Pancreas (tissue), 10 donors: ENCODE measurements around the gene CCDC178. TPM values are rescaled to one million over a fixed set of nuclear protein-coding genes. Genes with fewer than 3 reads are reported as not detected.
A peak's percentile ranks its signal among the peaks of the same experiment; 100 is the strongest.

Source experiments
- ATAC-seq, 4 donors: fragments of 200-7000 bp; cut with Tn5 transposase; one replicate each; pipeline versions ENCODE4 v1.8.0 to v1.9.1; 2020; ENCODE audit warnings: mild to moderate bottlenecking in 4 of 4, moderate library complexity in 4 of 4
- DNase-seq, 6 donors: peaks; one replicate each; pipeline ENCODE4 v3.0.0-alpha.2; 2020
- FAIRE-seq: peaks from 2 replicates; lab custom pipeline; 2012; peaks lifted over from hg19 to GRCh38; lab: Jason Lieb, UNC
- H3K27ac ChIP-seq, 4 donors: fragments of 200-600 bp; sonication (generic); 1 replicate in 3 of 4; 2 replicates in 1 of 4; pipeline versions ENCODE4 v1.5.0 to v1.8.0; 2020
- H3K27me3 ChIP-seq, 4 donors: fragments of 200-600 bp; one replicate each; pipeline ENCODE4 v1.8.0; 2021
- H3K36me3 ChIP-seq, 3 donors: fragments of 200-600 bp; sonication (generic) in 1 of 3; one replicate each; pipeline versions ENCODE4 v1.5.0 to v1.8.0; 2020 to 2021
- H3K4me1 ChIP-seq, 3 donors: fragments of 200-600 bp; one replicate each; pipeline ENCODE4 v1.8.0; 2021
- H3K4me3 ChIP-seq, 4 donors: fragments of 200-600 bp; sonication (generic) in 2 of 4; one replicate each; pipeline versions ENCODE4 v1.5.0 to v1.8.0; 2020 to 2021
- H3K9me3 ChIP-seq, 4 donors: fragments of 200-600 bp; one replicate each; pipeline ENCODE4 v1.8.0; 2021
- WGBS, 2 donors: extraction: QIAGEN DNeasy Blood & Tissue Kit; methylation state at CpG; one replicate each; pipeline ENCODE4 v1.1.7; 2013; 5-methylcytosine and 5-hydroxymethylcytosine counted together
- intact Hi-C, 3 donors: fragments of 100-400 bp; cut with DNase I; formaldehyde crosslinking; loops; one replicate each; pipeline versions ENCODE4 v1.11.1 to v1.14.2; 2022
- polyA plus RNA-seq, 2 donors: library from polyadenylated mRNA; stranded (reverse); fragments of 200-250 nt; gene quantifications; one replicate each; pipeline ENCODE4 v1.2.3, GENCODE V29; 2013
- total RNA-seq, 6 donors: library from RNA; stranded (reverse); fragmentation: NEBNext Ultra II Directional in 4 of 6; extraction: Animal tissue kit (Norgen Biotek cat#: 25700) in 4 of 6; gene quantifications; one replicate each; pipeline versions ENCODE4 v1.2.1 to v1.2.4, GENCODE V29; 2021 to 2023
- TF ChIP-seq, protein P1 (sequence below), 4 donors: fragments of 200-600 bp; sonication (generic) in 3 of 4; IDR thresholded peaks; one replicate each; pipeline versions ENCODE4 v1.5.0 to v1.8.0; 2021; ENCODE audit warnings: antibody characterized with exemption in 4 of 4
- donor health status: healthy with polysubstance abuse.
- donor health status: DM: no; HTN: no; CAD: no; lungs with moderate emphysema.
- donor health status: DM: no; HTN: no; CAD: no.
- donor health status: control.
- donor health status: control.
- donor health status: Bipolar disorder and iron deficiency.
- donor health status: DM: yes; HTN: yes; CAD: no.
- donor health status: DM: no; HTN: no; CAD: no.
- donor health status: DM: no; HTN: no; CAD: no.
- donor health status: DM: yes; HTN: yes; CAD: no.

CCDC178 gene
- total and polyA plus RNA-seq, 8 donors = 0.11 to 1.3 (median 0.51) TPM; not detected in 1

DNA sequence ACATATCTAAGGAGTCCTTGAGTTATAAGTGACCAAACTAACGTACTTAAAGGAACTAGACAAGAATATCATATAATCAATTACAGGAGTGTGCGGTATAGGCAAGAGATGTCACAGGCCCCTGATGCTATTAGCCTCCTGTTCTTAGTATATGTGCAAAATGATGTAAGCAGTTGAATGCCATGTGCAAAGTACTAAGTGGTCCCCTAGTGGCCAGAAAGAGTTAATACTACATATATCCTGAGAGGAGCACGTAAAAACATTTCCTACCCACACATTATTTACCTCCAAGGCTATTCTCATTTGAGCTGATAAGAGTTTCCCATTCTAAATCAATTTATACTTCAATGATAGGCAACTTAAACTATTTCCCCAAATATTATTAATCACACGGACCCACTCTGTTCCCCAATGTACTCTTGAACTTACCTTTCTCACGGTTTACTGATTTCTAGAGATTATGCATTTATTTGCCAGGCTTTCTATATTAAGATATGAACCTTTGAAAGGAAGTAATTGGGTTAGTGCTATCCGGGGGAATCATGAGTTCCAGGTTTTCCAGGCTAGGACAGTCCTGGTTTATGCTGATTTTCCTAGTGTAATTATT lies 509.7 kb downstream of the CCDC178 start:
- no peaks in the 10 kb centered on the region for H3K4me1 ChIP-seq
- no peak overlapping the region for H3K4me3 ChIP-seq
- H3K27ac ChIP-seq = no peak overlapping the region
- intact Hi-C loops = no loop called here
- TF ChIP-seq, protein P1, sequence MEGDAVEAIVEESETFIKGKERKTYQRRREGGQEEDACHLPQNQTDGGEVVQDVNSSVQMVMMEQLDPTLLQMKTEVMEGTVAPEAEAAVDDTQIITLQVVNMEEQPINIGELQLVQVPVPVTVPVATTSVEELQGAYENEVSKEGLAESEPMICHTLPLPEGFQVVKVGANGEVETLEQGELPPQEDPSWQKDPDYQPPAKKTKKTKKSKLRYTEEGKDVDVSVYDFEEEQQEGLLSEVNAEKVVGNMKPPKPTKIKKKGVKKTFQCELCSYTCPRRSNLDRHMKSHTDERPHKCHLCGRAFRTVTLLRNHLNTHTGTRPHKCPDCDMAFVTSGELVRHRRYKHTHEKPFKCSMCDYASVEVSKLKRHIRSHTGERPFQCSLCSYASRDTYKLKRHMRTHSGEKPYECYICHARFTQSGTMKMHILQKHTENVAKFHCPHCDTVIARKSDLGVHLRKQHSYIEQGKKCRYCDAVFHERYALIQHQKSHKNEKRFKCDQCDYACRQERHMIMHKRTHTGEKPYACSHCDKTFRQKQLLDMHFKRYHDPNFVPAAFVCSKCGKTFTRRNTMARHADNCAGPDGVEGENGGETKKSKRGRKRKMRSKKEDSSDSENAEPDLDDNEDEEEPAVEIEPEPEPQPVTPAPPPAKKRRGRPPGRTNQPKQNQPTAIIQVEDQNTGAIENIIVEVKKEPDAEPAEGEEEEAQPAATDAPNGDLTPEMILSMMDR (IDR thresholded peaks at IDR 0.05) = peak in 2 of 4 donors; percentile 16 to 31
- ATAC-seq (peak in 3 of 4 donors; percentile 54 to 64 (median 62)), DNase-seq (no peak), FAIRE-seq (no peak)
- H3K27me3 ChIP-seq = no peaks in the 10 kb centered on the region
- 14 to 21% methylated on average over 6 of the region's 6 CpGs for WGBS, 2 donors
- H3K9me3 ChIP-seq = no peaks in the 10 kb centered on the region
- no peaks in the 10 kb centered on the region for H3K36me3 ChIP-seq

GRCh38 chr18:32929213-32929612 lies 511.3 kb downstream of the CCDC178 start:
- no peaks in the 10 kb centered on the region for H3K9me3 ChIP-seq
- ATAC-seq (no peak), FAIRE-seq (no peak), DNase-seq (no peak)
- no peak overlapping the region for H3K4me3 ChIP-seq
- TF ChIP-seq, protein P1 (IDR thresholded peaks at IDR 0.05) = no peak
- WGBS, 2 donors = 55 to 69% methylated on average over 6 of the region's 6 CpGs
- H3K27me3 ChIP-seq = no peaks in the 10 kb centered on the region
- H3K27ac ChIP-seq = no peak overlapping the region
- no peaks in the 10 kb centered on the region for H3K4me1 ChIP-seq
- intact Hi-C loops = no loop called here
- H3K36me3 ChIP-seq = no peaks in the 10 kb centered on the region

GRCh38 chr18:32922951-32923430 lies 517.5 kb downstream of the CCDC178 start:
- 54 to 56% methylated on average over 2 of the region's 2 CpGs for WGBS, 2 donors
- no peak for ATAC-seq
- intact Hi-C loops = no loop called here
- H3K4me3 ChIP-seq = no peak overlapping the region
- TF ChIP-seq, protein P1 (IDR thresholded peaks at IDR 0.05) = no peak
- no peaks in the 10 kb centered on the region for H3K4me1 ChIP-seq
- no peak overlapping the region for H3K27ac ChIP-seq
- no peaks in the 10 kb centered on the region for H3K36me3 ChIP-seq
- no peak for FAIRE-seq
- H3K27me3 ChIP-seq = no peaks in the 10 kb centered on the region
- no peak for DNase-seq
- no peaks in the 10 kb centered on the region for H3K9me3 ChIP-seq

DNA sequence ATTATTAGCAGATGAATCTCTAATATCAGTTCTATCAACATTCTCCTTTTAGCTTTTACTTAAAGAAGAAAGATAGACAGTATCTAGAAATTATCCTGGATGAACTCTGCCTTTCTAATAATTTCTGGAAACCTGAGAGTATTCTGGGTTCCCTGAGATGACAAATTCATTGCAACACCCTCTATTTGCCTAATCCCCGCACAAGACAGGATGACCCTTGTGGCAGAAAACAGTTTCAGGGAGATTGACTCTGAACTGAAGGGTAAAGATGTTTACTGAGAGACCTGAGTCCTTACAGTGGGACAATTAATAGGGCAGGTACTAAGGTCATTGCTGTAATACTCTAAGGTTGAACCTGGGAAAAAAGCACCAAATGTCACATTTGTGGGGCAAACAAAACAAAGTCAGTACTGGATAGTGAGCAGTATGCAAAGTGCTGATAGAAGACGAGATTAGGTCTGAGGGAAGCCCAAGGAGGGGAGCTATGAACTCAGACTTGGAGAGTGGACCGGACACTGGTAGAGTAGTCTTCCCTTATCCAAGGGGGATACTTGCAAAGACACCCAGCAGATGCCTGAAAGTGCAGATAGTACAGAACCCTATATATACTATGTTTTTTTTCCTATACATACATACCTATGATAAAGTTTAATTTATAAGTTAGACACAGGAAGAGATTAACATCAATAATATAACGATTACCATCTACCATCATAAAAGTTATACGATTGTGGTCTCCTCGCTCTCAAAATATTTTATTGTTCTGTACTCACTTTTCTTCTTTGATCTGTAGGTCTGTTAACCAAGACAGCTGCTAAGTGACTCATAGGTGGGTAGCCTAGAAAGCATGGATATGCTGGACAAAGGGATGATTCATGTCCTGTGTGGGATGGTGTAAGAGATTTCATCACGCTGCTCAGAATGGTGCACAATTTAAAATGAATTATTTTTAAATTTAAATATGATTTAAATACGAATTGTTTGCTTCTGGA lies 519.4 kb downstream of the CCDC178 start:
- WGBS, 2 donors = 52 to 64% methylated on average over 8 of the region's 8 CpGs
- FAIRE-seq = no peak
- no peaks in the 10 kb centered on the region for H3K27me3 ChIP-seq
- no peak overlapping the region for H3K4me3 ChIP-seq
- H3K4me1 ChIP-seq = no peaks in the 10 kb centered on the region
- H3K36me3 ChIP-seq = no peaks in the 10 kb centered on the region
- ATAC-seq = peak in 1 of 4 donors; percentile 42
- no peaks in the 10 kb centered on the region for H3K9me3 ChIP-seq
- intact Hi-C loops = no loop called here
- H3K27ac ChIP-seq = no peak overlapping the region
- no peak for DNase-seq
- TF ChIP-seq, protein P1 (IDR thresholded peaks at IDR 0.05) = no peak
